ENCODE results near the gene CLN6.

CLN6 gene

DNA sequence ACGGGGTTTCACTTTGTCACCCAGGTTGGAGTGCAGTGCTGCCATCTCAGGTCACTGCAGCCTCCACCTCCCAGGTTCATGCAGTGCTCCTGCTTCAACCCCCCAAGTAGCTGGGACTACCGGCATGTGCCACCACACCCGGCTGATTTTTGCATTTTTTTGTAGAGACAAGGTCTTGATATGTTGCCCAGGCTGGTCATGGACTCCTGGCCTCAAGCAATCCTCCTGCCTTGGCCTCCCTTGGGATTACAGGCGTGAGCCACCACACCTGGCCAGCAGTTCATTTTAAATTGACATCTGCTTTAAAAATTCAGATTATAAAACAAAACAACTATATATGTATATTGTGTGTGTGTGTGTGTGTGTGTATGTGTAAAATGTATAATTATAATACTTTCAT is 62.7 kb downstream of the CLN6 start:
- DNase-seq (ENCODE audit: low read depth), result no peak
- TF ChIP-seq, protein P1, sequence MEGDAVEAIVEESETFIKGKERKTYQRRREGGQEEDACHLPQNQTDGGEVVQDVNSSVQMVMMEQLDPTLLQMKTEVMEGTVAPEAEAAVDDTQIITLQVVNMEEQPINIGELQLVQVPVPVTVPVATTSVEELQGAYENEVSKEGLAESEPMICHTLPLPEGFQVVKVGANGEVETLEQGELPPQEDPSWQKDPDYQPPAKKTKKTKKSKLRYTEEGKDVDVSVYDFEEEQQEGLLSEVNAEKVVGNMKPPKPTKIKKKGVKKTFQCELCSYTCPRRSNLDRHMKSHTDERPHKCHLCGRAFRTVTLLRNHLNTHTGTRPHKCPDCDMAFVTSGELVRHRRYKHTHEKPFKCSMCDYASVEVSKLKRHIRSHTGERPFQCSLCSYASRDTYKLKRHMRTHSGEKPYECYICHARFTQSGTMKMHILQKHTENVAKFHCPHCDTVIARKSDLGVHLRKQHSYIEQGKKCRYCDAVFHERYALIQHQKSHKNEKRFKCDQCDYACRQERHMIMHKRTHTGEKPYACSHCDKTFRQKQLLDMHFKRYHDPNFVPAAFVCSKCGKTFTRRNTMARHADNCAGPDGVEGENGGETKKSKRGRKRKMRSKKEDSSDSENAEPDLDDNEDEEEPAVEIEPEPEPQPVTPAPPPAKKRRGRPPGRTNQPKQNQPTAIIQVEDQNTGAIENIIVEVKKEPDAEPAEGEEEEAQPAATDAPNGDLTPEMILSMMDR (conservative IDR thresholded peaks at IDR 0.05; ENCODE audit: low read depth, low read length), result no peak
- H3K4me3 ChIP-seq (ENCODE audit: low read depth, low read length), result no peak overlapping the region

DNA sequence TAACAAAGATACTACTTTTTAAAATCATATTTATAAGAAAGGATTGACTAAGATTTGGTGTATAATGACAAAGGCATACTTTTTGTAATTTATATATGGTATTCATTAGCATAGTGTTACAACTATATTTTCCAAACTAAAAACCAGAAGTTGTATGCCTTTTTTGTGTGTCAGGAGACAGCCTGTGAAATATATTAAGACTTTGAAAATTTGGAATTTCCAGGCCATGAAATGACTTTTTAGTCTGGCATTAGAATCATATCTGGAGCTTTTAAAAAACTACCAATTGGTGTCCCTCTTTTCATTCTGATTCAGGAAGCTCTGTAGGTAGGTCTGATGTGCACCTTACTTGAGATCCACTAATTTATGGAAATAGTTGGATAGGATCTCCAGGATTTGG is 66.3 kb downstream of the CLN6 start:
- TF ChIP-seq, protein P1 (conservative IDR thresholded peaks at IDR 0.05; ENCODE audit: low read depth, low read length), result no peak
- DNase-seq (ENCODE audit: low read depth), result no peak

DNA sequence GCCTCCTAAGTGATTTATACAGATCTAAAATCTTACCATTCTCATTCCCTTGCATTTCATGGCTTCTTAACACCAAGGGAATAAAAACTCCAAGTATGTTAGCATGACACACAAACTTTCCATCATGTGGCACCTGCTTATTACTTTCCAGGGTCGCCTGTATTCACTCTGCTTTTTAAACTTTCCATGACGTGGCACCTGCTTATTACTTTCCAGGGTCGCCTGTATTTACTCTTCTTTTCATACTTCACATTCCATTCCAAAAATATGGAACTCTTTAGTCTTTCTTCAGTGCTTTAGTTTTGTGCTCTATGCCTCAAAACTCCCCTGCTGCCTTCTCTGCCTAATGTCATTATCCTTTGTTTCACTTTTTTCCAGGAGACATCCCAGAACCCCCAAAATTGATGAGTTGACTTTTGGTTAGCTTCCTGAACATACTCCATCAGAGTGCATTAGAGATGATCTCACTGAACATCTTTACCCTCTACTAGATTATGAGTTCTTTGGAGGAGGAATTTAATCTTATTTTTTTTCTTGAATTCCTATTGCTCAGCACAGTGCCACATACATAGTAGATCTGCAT is 71.4 kb downstream of the CLN6 start:
- TF ChIP-seq, protein P1 (conservative IDR thresholded peaks at IDR 0.05; ENCODE audit: low read depth, low read length), result no peak
- no peak overlapping the region for H3K4me3 ChIP-seq (ENCODE audit: low read depth, low read length)
- DNase-seq (ENCODE audit: low read depth), result peak; percentile 53

More for the DNA sequence above, 66.3 kb downstream of the CLN6 start:
- no peak overlapping the region for H3K4me3 ChIP-seq (ENCODE audit: low read depth, low read length)

DNA sequence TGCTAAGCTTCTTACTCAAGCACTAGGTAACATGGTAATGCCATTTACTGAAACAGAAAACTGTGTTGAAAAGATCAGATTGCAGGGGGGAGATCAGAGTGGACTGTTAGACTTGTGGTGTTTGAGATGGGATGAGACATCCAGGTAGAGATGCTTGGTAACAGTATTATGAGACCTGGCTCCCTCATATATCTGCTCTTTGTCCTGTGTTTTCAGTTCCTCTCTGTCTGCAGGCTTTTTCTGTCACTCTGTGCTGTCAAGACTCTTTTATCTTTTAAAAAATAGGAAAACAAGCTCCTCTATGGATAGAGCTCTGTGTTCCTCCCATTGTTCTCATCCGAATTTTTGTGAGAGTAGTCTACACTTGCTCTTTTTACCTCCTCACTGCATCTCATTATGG is 72.5 kb downstream of the CLN6 start:
- TF ChIP-seq, protein P1 (conservative IDR thresholded peaks at IDR 0.05; ENCODE audit: low read depth, low read length), result no peak
- H3K4me3 ChIP-seq (ENCODE audit: low read depth, low read length), result no peak overlapping the region
- no peak for DNase-seq (ENCODE audit: low read depth)

All from choroid plexus epithelial cell (primary cell).